ENCODE measurements around the gene NDRG4.

Gene NDRG4

DNA sequence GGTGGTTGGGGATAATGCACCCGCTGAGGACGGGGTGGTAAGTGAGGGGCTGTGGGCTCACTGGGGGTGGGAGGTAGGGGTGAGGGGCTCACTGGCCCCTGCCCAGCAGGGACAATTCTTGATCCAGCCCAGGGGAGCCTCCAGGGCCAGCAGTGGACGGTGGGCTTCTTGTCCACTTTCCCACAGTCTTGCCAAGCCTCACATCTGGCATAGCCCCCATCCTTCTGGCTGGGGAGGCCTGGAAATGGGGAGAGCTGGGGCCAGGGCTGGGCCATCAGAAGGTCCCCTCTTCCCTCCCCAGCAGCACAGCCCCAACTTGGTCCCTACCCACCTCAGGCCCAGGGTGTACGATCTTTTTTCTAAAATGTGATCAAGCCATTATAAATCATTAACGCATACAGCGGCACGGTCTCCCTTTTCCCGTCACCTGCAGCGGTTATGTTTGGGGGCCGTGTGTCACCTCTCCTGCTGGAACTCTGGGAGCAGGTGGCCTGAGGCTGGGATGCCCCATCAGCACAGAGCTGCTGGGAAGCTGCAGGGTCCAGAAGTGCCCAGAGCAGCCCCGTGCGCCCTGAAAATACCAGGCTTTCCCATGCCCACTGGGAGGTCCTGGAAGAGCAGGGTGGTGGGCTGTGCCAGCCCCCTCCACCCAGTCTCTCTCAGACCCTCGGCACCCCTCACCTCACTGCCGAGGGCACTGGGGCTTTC, 8.2 kb downstream of the NDRG4 start:
- no peaks in the 10 kb centered on the region for H3K9me3 ChIP-seq (ENCODE audit: low read depth, low read length)
- TF ChIP-seq EZH2 (IDR thresholded peaks at IDR 0.05) (no peak), POLR2AphosphoS5 (IDR thresholded peaks at IDR 0.05; ENCODE audit: borderline replicate concordance, low read depth, low read length) (no peak; the same call in 1 of the 2 replicates), FOXP2 (optimal IDR thresholded peaks at IDR 0.05; ENCODE audit: control extremely low read depth, extremely low read length, insufficient read depth) (no peak)
- no peaks in the 10 kb centered on the region for H3K36me3 ChIP-seq (ENCODE audit: insufficient read depth, low read length)
- DNase-seq (ENCODE audit: low read depth, low spot score): no peak
- no peak overlapping the region for H3K4me3 ChIP-seq
- H3K9ac ChIP-seq (ENCODE audit: insufficient read length): no peak overlapping the region
- H3K27ac ChIP-seq: no peak overlapping the region

DNA sequence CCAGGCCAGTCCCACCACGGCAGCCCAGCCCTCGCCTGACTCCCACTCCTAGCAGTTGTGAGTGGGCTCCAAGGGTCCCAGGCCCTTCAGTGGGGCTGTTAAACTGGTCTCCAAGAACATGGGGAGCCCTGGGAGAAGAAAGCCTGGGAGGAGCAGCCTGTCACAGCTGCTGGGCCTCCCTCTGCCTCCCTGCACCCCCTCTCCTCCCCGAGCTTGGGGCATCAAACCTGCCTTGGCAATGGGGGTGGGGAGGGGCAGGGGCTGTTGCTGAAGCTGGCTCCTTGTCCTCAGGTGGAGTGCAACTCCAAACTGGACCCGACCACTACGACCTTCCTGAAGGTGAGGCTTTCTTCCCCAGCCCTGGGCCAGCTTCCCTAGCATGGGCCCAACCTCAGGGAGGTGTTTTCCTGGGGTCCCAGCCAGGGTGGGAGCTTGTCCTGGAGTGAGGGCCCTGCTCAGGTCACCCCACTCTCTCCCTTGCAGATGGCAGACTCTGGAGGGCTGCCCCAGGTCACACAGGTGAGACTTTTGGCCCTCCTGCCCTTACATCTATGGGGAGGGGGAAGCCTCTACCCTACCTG, 8.8 kb downstream of the NDRG4 start:
- no peaks in the 10 kb centered on the region for H3K36me3 ChIP-seq (ENCODE audit: insufficient read depth, low read length)
- TF ChIP-seq POLR2AphosphoS5 (IDR thresholded peaks at IDR 0.05; ENCODE audit: borderline replicate concordance, low read depth, low read length): no peak
- no peak overlapping the region for H3K9ac ChIP-seq (ENCODE audit: insufficient read length)
- no peaks in the 10 kb centered on the region for H3K9me3 ChIP-seq (ENCODE audit: low read depth, low read length)
- H3K4me3 ChIP-seq: no peak overlapping the region
- H3K27ac ChIP-seq: no peak overlapping the region
- DNase-seq (ENCODE audit: low read depth, low spot score): no peak

DNA sequence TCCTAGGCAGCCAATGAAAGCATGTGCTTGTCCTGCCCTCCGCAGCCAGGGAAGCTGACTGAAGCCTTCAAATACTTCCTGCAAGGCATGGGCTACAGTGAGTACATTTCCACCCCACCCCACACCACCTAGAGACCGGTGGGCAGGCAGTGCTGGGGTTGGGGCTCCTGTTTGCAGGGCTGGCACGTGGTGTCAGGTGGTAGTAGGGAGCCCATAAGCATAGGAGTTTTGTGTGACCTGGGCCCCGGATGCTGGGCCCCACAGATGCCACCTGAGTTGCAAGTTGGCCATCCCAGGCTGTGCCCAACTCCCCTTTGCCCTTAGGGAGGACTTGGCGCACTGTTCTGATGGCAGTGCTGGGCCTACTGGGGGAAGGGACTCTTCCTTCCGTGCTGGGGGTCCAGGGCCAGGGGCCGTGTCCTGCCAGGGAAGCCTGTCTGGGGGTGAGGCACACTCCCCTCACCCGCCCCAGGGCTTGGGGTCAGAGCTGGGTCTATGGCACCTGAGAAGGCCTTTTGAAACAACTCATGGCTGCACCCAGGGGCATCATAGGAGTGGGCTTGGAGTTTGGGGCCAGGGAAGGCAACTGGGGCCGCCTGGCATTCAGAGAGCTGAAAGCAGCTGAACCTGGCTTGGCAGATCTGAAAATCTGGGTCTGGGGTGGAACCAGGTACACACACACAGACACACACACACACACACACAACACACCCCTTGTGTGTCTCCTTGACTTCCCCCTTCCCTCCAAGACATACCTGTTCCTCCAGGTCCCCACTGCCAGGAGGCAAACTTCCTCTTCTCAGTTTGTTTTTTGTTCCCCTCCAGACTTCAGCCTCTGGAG, 9.5 kb downstream of the NDRG4 start:
- Histone ChIP-seq H3K4me3 (no peak overlapping the region), H3K36me3 (ENCODE audit: insufficient read depth, low read length) (no peaks in the 10 kb centered on the region), H3K27ac (no peak overlapping the region), H3K9ac (ENCODE audit: insufficient read length) (no peak overlapping the region), H3K9me3 (ENCODE audit: low read depth, low read length) (no peaks in the 10 kb centered on the region)
- TF ChIP-seq FOXP2 (optimal IDR thresholded peaks at IDR 0.05; ENCODE audit: control extremely low read depth, extremely low read length, insufficient read depth): no peak
- TF ChIP-seq POLR2AphosphoS5 (IDR thresholded peaks at IDR 0.05; ENCODE audit: borderline replicate concordance, low read depth, low read length): no peak
- no peak for TF ChIP-seq EZH2 (IDR thresholded peaks at IDR 0.05)
- no peak for DNase-seq (ENCODE audit: low read depth, low spot score)

DNA sequence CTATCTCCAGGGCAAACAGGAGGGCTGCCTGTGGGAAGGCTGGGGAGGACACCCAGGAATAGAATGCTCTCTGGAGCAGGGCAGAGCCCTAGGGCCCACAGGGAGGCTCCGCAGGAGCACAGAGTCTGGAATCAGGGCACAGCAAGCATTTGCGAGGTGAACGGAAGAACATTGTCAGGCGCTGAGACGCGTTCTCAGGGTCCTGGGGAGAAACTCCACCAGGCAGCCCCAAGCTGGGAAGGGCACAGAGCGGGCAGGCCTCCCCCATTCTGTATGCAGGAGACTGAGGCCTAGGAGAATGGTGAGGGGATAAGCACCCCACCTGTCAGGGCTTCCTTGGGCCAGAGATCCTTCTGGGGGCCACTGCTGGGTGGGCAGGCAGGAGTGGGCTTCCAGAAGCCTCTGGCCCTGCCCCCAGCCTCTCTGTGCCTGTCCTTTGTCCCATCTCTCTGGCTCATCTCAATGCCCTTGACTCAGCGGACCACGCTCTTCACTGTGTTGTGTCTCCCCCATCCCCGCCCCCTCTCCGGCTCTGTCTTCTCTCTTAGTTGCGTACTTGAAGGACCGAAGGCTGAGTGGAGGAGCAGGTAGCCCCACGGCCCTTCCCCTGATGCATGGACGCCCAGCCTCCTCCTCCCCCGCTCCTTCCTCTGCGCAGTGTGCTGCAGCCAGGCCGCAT, 10.3 kb downstream of the NDRG4 start:
- Histone ChIP-seq H3K36me3 (ENCODE audit: insufficient read depth, low read length) (no peaks in the 10 kb centered on the region), H3K9ac (ENCODE audit: insufficient read length) (no peak overlapping the region), H3K4me3 (no peak overlapping the region), H3K27ac (no peak overlapping the region), H3K9me3 (ENCODE audit: low read depth, low read length) (no peaks in the 10 kb centered on the region)
- TF ChIP-seq POLR2AphosphoS5 (IDR thresholded peaks at IDR 0.05; ENCODE audit: borderline replicate concordance, low read depth, low read length) (no peak), FOXP2 (optimal IDR thresholded peaks at IDR 0.05; ENCODE audit: control extremely low read depth, extremely low read length, insufficient read depth) (no peak), EZH2 (IDR thresholded peaks at IDR 0.05) (no peak)
- DNase-seq (ENCODE audit: low read depth, low spot score): no peak

DNA sequence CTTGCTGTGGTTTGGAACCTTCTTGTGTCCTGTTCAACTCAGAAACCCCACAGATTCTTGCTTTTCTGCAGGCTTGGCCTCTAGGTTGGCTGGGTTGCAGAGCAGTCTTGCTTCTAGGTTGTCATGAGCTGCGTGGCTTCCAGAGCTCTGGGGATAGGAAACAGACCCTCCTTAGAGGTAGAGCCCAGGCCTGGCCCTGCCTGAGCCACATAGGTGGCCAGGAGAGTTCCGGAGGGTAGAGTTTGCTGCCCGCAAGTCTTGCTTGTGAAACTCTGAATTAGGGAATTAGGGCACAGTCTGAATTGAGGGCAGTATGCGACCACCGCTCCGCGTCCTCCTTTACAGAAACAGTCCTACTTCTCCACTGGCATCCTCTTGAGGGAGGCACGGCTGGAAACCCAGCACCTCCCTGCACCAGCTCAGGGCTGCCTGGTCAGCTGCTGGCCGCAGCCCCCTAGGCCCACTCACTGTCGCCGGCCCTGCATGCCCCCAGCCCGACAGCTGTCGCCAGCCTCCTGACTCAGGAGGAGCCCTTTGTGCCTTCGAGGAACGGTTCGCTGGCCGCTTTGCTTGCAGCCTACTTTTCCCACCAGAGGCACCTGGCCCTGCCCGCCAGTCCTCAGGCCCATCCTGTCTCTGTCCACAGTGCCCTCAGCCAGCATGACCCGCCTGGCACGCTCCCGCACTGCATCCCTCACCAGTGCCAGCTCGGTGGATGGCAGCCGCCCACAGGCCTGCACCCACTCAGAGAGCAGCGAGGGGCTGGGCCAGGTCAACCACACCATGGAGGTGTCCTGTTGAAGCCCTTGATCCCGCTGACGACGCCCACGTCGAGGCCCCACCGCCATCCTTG, 11.1 kb downstream of the NDRG4 start:
- no peak overlapping the region for H3K9ac ChIP-seq (ENCODE audit: insufficient read length)
- H3K9me3 ChIP-seq (ENCODE audit: low read depth, low read length): no peaks in the 10 kb centered on the region
- H3K27ac ChIP-seq: no peak overlapping the region
- H3K4me3 ChIP-seq: no peak overlapping the region
- H3K36me3 ChIP-seq (ENCODE audit: insufficient read depth, low read length): no peaks in the 10 kb centered on the region
- DNase-seq (ENCODE audit: low read depth, low spot score): no peak
- TF ChIP-seq FOXP2 (optimal IDR thresholded peaks at IDR 0.05; ENCODE audit: control extremely low read depth, extremely low read length, insufficient read depth) (no peak), EZH2 (IDR thresholded peaks at IDR 0.05) (no peak), POLR2AphosphoS5 (IDR thresholded peaks at IDR 0.05; ENCODE audit: borderline replicate concordance, low read depth, low read length) (no peak; the same call in 1 of the 2 replicates)

DNA sequence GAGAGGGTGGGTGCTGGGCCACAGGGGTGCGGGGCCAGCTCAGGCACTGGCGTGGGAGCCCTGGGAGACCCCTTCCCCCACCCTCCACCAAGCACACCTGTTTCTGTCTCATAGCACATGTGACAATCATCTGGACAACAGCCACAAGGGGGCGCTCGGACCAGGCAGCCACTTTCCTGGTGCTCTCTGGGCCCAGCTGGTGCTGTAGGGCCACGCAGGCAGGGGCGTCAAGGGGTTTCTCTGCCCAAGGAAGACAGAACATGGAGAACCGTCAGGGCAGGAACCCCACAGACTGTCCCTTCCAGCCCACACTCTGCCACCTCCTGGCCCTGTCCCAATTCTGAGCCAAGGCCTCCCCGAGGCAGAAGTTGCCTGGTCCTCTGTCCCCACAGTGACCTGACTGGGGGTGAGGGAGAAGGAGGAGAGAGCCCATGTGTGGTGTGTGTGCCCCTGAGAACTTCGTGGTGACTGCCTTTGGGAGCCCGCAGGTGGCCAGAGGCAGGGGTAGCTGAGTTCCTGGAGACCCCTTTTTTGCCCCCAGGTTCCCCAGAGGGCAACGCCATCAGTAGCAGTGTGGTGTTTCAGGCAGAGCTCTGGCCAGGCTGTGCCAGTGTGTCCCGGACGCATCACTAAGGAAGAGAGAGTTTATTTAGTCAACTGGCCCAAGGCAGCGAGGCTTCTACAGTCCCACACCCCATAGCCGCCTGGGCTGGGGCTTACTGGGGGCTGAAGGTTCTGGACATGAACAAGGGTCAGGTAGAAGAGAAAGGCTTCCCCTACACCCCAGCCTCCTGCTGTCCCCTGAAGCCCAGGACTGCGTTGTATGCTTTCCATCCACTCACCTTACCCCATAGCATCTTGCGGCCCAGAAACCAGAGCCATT, 12.2 kb downstream of the NDRG4 start:
- Histone ChIP-seq H3K36me3 (ENCODE audit: insufficient read depth, low read length) (peaks cover 6% of the 10 kb centered on the region; the same call in 1 of the 2 replicates), H3K4me3 (no peak overlapping the region), H3K9ac (ENCODE audit: insufficient read length) (no peak overlapping the region), H3K9me3 (ENCODE audit: low read depth, low read length) (no peaks in the 10 kb centered on the region), H3K27ac (no peak overlapping the region)
- no peak for DNase-seq (ENCODE audit: low read depth, low spot score)
- TF ChIP-seq EZH2 (IDR thresholded peaks at IDR 0.05) (no peak), POLR2AphosphoS5 (IDR thresholded peaks at IDR 0.05; ENCODE audit: borderline replicate concordance, low read depth, low read length) (no peak), FOXP2 (optimal IDR thresholded peaks at IDR 0.05; ENCODE audit: control extremely low read depth, extremely low read length, insufficient read depth) (no peak)

DNA sequence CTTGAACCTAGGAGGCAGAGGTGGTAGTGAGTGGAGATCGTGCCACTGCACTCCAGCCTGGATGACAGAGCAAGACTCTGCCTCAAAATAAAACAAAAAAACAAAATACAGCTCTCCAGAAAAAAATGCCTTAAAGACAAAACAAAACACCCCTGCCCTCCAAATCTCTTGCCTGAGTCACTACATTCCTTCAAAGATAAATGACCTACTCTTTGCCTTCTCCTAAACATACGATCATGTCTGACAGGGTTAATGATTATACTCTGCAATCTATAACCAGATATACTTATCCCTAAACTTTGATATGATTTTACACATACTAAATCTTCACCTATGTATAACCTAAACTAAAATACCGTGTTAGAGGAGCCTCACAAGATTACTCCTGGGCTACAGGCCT, 13.9 kb downstream of the NDRG4 start:
- H3K9ac ChIP-seq (ENCODE audit: insufficient read length): no peak overlapping the region
- no peak for TF ChIP-seq POLR2AphosphoS5 (IDR thresholded peaks at IDR 0.05; ENCODE audit: borderline replicate concordance, low read depth, low read length)
- no peak for TF ChIP-seq EZH2 (IDR thresholded peaks at IDR 0.05)
- TF ChIP-seq FOXP2 (optimal IDR thresholded peaks at IDR 0.05; ENCODE audit: control extremely low read depth, extremely low read length, insufficient read depth): no peak

More for the DNA sequence above, 13.9 kb downstream of the NDRG4 start:
- Histone ChIP-seq H3K36me3 (ENCODE audit: insufficient read depth, low read length) (peaks cover 18% of the 10 kb centered on the region; the same call in 1 of the 2 replicates), H3K27ac (no peak overlapping the region), H3K4me3 (no peak overlapping the region), H3K9me3 (ENCODE audit: low read depth, low read length) (no peaks in the 10 kb centered on the region)
- DNase-seq (ENCODE audit: low read depth, low spot score): no peak

All from SK-N-MC (cell line).